GM12875 (cell line): ENCODE measurements around the gene AFF4.
"Not testable (repeated sequence)": the region's sequence is repeated elsewhere in the genome, so short reads cannot be mapped to it uniquely, and the experiment has no call there.

Experiments
- H3K4me3 ChIP-seq: one replicate; pipeline ENCODE4 v1.5.1; 2011; ENCODE audit warnings: low read depth, low read length, control low read depth
- TF ChIP-seq, protein P1 (sequence below): IDR thresholded peaks from 2 replicates; pipeline ENCODE4 v1.5.1; 2011; ENCODE audit warnings: low read depth, mild to moderate bottlenecking, control low read depth, inconsistent platforms, low read length, moderate library complexity, borderline replicate concordance; ENCODE audit not compliant: insufficient read depth

The AFF4 gene

GRCh38 chr5:132987531-132988408 is 24.3 kb upstream of the AFF4 start:
- TF ChIP-seq, protein P1, sequence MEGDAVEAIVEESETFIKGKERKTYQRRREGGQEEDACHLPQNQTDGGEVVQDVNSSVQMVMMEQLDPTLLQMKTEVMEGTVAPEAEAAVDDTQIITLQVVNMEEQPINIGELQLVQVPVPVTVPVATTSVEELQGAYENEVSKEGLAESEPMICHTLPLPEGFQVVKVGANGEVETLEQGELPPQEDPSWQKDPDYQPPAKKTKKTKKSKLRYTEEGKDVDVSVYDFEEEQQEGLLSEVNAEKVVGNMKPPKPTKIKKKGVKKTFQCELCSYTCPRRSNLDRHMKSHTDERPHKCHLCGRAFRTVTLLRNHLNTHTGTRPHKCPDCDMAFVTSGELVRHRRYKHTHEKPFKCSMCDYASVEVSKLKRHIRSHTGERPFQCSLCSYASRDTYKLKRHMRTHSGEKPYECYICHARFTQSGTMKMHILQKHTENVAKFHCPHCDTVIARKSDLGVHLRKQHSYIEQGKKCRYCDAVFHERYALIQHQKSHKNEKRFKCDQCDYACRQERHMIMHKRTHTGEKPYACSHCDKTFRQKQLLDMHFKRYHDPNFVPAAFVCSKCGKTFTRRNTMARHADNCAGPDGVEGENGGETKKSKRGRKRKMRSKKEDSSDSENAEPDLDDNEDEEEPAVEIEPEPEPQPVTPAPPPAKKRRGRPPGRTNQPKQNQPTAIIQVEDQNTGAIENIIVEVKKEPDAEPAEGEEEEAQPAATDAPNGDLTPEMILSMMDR, result no peak
- H3K4me3 ChIP-seq, result no peak overlapping the region

GRCh38 chr5:132982971-132983370 is 19.5 kb upstream of the AFF4 start:
- not testable (repeated sequence) for H3K4me3 ChIP-seq

DNA sequence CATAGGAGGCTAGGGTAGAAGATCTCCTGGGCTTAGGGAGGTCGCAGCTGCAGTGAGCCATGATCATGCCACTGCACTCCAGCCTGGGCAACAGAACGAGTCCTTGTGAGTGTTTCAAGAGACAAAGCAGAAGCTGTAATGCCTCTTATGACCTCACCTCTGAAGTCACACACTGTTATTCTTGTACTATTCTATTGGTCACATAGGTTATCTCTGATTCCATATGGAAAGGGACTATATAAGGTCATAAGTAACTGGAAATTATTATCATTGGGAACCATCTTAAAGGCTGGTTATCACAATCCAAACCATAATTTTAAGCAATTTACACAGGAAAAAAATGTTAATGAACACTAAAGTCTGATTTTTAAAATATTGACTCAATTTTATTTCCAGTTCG is 17.9 kb upstream of the AFF4 start:
- no peak overlapping the region for H3K4me3 ChIP-seq
- TF ChIP-seq, protein P1, result no peak

DNA sequence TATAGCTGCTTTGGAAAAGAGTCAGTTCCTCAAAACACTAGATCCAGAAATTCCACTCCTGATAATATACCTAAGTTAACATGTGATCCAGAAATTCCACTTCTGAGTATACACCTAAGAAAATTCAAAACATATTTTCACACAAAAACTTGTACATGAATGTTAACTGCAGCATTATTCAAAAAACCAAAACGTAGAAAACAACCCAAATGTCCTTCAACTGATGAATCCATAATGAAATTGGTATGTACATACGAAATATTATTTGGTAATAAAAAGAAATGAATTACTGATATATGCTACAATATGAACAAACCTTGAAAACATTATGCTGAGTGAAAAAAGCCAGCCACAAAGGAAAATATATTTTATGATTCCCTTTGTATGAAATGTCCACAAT is 16.5 kb upstream of the AFF4 start:
- no peak overlapping the region for H3K4me3 ChIP-seq
- TF ChIP-seq, protein P1, result no peak

DNA sequence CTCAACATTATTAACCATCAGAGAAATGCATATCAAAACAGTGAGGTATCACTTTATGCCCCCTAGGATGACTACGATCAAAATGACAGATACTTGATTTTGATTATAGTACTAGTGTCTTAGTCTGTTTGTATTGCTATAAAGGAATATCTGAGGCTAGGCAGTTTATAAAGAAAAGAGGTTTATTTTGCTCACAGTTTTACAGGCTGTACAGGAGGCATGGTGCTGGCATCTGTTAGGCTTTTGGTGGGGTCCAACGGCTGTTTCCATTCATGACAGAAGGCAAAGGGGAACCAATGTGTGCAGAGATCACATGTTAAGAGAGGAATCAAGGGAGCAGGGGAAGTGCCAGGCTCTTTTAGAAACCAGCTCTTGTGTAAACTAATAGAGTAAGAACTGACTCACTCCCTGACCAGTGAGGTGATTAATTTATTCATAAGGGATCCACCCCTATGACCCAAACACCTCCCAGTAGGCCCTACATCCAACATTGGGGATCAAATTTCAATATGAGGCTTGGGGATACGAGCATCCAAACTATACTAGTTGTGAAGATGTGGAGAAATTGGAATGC is 16.0 kb upstream of the AFF4 start:
- no peak overlapping the region for H3K4me3 ChIP-seq
- TF ChIP-seq, protein P1, result no peak

DNA sequence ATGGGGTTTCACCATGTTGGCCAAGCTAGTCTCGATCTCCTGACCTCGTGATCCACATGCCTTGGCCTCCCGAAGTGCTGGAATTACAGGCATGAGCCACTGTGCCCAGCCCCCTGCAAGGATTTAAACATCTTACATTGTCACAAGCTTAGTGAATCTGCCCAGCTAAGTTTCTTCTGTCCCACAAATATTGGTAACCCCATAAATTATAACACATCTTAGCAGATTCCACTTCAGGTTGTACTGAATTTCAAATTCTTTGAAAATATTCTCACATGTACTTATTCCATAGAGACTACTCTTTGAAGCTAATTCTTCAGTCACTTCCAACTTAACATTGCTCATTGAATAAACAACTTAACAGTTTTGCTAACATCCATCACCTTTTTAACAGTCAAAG is 13.4 kb upstream of the AFF4 start:
- no peak overlapping the region for H3K4me3 ChIP-seq
- TF ChIP-seq, protein P1, result no peak

DNA sequence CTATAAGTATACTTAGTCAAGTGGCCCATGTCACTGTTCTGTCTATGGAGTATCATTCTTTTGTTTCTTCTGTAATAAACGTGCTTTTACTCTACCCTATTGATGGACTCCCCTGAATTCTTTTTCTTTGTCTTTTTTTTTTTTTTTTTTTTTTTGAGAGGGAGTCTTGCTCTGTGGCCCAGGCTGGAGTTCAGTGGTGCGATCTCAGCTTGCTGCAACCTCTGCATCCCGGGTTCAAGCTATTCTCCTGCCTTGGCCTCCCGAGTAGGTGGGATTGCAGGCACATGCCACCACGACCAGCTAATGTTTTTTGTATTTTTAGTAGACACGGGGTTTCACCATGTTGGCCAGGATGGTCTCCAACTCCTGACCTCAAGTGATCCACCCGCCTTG is 9.0 kb upstream of the AFF4 start:
- H3K4me3 ChIP-seq, result not testable (repeated sequence)
